Measurements from ENCODE around the gene RC3H2. TPM values are rescaled to one million over a fixed set of nuclear protein-coding genes. Genes with fewer than 3 reads are reported as not detected.

RC3H2 gene
- total and polyA plus RNA-seq, 7 donors: 11.4 to 49.5 (median 43.8) TPM

- intact Hi-C loops (cut with DNase I): no loop called here
- no peak overlapping the region for H3K4me3 ChIP-seq
- H3K9me3 ChIP-seq: no peaks in the 10 kb centered on the region
- H3K4me1 ChIP-seq: peaks cover 0 to 28% (median 11%) of the 10 kb centered on the region in 4 donors
- peaks cover 0 to 53% (median 12%) of the 10 kb centered on the region in 4 donors for H3K36me3 ChIP-seq
- WGBS, 2 donors: 70 to 74% methylated on average over 3 of the region's 3 CpGs
- H3K27me3 ChIP-seq: no peaks in the 10 kb centered on the region
- no peak overlapping the region for H3K27ac ChIP-seq
- TF ChIP-seq POLR2A (IDR thresholded peaks at IDR 0.05) (no peak), EP300 (IDR thresholded peaks at IDR 0.05) (no peak), POLR2AphosphoS5 (IDR thresholded peaks at IDR 0.05) (no peak)
- TF ChIP-seq, protein P1, sequence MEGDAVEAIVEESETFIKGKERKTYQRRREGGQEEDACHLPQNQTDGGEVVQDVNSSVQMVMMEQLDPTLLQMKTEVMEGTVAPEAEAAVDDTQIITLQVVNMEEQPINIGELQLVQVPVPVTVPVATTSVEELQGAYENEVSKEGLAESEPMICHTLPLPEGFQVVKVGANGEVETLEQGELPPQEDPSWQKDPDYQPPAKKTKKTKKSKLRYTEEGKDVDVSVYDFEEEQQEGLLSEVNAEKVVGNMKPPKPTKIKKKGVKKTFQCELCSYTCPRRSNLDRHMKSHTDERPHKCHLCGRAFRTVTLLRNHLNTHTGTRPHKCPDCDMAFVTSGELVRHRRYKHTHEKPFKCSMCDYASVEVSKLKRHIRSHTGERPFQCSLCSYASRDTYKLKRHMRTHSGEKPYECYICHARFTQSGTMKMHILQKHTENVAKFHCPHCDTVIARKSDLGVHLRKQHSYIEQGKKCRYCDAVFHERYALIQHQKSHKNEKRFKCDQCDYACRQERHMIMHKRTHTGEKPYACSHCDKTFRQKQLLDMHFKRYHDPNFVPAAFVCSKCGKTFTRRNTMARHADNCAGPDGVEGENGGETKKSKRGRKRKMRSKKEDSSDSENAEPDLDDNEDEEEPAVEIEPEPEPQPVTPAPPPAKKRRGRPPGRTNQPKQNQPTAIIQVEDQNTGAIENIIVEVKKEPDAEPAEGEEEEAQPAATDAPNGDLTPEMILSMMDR (IDR thresholded peaks at IDR 0.05): no peak
- DNase-seq: no peak
Observed at GRCh38 chr9:122819326-122819725, 85.8 kb downstream of the RC3H2 start.

DNA sequence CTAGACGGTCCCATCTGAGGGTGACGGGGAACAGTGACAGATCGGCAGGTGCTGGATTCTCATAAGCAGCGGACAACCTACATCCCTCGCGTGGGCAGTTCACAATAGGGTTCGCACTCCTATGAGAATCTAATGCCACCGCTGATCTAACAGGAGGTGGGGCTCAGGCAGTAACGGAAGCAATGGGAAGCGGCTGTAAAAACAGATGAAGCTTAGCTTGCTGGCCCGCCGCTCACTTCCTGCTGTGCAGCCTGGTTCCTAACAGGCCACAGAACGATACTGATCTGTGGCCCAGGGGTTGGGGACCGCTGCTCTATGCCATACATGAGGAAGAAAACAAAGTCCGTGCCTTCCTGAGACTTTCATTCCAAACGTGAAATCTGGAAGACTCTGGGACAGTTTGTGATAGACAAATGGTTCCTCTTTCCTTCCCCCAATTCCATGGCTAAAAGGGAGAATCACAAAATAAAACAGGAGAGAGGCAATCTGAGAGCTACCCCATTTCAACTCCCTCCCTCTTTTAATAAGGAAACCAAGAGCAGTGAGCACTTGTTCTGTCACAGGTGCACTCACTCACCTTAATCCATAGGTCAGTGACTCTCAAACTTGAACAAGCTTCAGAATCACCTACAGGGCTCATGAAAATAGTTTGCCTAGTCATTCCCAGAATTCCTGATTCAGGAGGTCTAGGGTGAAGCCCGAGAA, 88.8 kb downstream of the RC3H2 start:
- 52 to 88% methylated on average over 17 of the region's 17 CpGs for WGBS, 2 donors
- TF ChIP-seq, protein P1 (IDR thresholded peaks at IDR 0.05): no peak
- TF ChIP-seq POLR2AphosphoS5 (IDR thresholded peaks at IDR 0.05): peak in 2 of 4 donors; percentile 23 to 31
- intact Hi-C loops (cut with DNase I): no loop called here

DNA sequence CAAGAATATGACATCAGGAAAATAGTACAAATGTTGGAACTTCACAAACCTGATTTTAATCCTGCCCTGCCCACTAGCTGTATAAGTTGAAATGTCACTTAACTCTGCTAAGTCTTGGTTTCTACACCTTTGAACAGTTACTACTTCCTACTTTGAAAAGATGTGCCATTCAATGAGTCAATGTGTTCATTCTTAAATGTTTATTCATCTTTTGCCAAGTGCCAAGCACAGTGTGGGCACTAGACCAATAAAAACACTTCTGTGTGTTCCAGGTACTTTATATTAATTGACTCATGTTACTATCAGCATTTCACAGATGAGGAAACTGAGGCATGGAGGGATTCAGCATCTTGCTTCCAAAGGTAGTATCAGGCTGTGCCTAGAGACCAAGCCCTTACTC, 89.6 kb downstream of the RC3H2 start:
- intact Hi-C loops (cut with DNase I): no loop called here
- H3K27me3 ChIP-seq: no peaks in the 10 kb centered on the region
- TF ChIP-seq POLR2A (IDR thresholded peaks at IDR 0.05) (no peak), EP300 (IDR thresholded peaks at IDR 0.05) (no peak), POLR2AphosphoS5 (IDR thresholded peaks at IDR 0.05) (no peak)
- TF ChIP-seq, protein P1 (IDR thresholded peaks at IDR 0.05): no peak
- H3K27ac ChIP-seq: no peak overlapping the region
- peaks cover 0 to 14% (median 0%) of the 10 kb centered on the region in 4 donors for H3K4me1 ChIP-seq
- no peak overlapping the region for H3K4me3 ChIP-seq
- peaks cover 0 to 29% (median 4%) of the 10 kb centered on the region in 4 donors for H3K36me3 ChIP-seq
- DNase-seq: no peak
- H3K9me3 ChIP-seq: no peaks in the 10 kb centered on the region

More for the DNA sequence above, 88.8 kb downstream of the RC3H2 start:
- no peak overlapping the region for H3K4me3 ChIP-seq
- H3K27ac ChIP-seq: peak overlapping the region in 1 of 4 donors; percentile 12
- H3K9me3 ChIP-seq: no peaks in the 10 kb centered on the region
- peaks cover 0 to 21% (median 4%) of the 10 kb centered on the region in 4 donors for H3K4me1 ChIP-seq
- H3K36me3 ChIP-seq: peaks cover 0 to 29% (median 4%) of the 10 kb centered on the region in 4 donors
- no peaks in the 10 kb centered on the region for H3K27me3 ChIP-seq
- DNase-seq: no peak

DNA sequence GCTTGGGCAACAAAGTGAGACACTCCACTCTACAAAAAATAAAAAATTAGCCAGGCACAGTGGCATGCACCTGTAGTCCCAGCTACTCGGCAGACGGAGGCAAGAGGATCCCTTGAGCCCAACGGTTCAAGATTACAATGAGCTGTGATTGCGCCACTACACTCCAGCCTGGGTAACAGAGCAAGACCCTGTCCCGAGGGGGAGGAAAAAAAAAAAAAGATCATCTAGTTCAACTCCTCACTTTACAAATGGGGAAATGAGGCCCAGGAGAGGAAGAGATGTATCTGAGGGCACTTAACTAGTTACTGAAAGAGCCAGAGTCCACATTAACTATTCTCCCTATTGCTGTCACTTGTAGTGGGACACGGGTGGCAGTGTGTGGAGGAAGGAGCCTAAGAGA, 90.6 kb downstream of the RC3H2 start:
- no peak for TF ChIP-seq POLR2A (IDR thresholded peaks at IDR 0.05)
- Histone ChIP-seq H3K9me3 (no peaks in the 10 kb centered on the region), H3K27ac (no peak overlapping the region), H3K36me3 (peaks cover 0 to 22% (median 4%) of the 10 kb centered on the region in 4 donors), H3K4me1 (peaks cover 0 to 12% (median 0%) of the 10 kb centered on the region in 4 donors), H3K4me3 (no peak overlapping the region), H3K27me3 (no peaks in the 10 kb centered on the region)
- intact Hi-C loops (cut with DNase I): loop anchor here (5.0 kb wide), 1 partner anchor 687 kb away; no protein-coding TSS in a partner anchor
- 63 to 74% methylated on average over 6 of the region's 6 CpGs for WGBS, 2 donors
- no peak for DNase-seq

DNA sequence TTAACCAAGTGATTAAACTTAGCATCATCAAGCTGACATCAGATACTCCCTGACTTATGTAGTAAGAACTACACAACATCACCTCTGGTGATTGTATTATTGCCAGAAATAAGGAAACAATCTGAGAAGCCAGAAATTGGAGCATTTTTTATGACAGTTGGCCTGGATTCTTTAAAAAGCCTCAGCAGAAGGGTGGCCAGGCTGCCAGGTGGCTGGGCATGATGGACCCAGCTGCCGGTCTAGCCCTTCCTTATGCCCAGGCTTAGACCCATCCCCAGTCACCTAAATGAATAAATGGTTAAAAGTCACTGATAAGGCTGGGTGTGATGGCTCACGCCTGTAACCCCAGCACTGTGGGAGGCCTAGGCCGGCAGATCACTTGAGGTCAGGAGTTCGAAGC, 92.4 kb downstream of the RC3H2 start:
- Histone ChIP-seq H3K4me1 (peaks cover 0 to 5% (median 0%) of the 10 kb centered on the region in 4 donors), H3K4me3 (no peak overlapping the region), H3K27me3 (no peaks in the 10 kb centered on the region), H3K27ac (no peak overlapping the region), H3K9me3 (no peaks in the 10 kb centered on the region), H3K36me3 (peaks cover 0 to 4% (median 3%) of the 10 kb centered on the region in 4 donors)
- intact Hi-C loops (cut with DNase I): loop anchor here (5.0 kb wide), 1 partner anchor 685 kb away; no protein-coding TSS in a partner anchor
- TF ChIP-seq POLR2AphosphoS5 (IDR thresholded peaks at IDR 0.05) (no peak), EP300 (IDR thresholded peaks at IDR 0.05) (no peak), POLR2A (IDR thresholded peaks at IDR 0.05) (no peak)
- TF ChIP-seq, protein P1 (IDR thresholded peaks at IDR 0.05): no peak
- no peak for DNase-seq
- WGBS, 2 donors: 45 to 71% methylated on average over 4 of the region's 4 CpGs

All from sigmoid colon (tissue), 7 donors.